Measurements from ENCODE around the gene STK32C.

DNA sequence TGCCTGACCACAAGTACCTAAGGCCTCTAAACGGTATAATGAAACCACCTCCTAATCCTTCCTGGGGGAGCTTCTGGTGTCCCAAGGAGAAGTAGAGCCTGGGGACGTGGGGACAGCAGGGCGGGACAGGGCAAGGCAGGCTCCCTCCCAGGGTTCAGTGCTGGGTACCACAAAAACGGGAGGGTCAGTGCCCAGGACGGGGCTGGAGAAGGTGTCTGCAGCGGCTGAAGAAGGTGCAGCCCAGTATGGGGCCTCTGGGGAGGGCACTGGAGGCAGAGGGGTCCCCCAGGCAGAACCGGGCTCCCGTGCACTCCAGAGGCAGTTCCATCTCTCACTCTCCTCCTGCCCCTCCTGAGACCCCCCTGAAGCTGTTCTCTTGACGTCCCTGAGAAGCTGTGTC is 74.8 kb downstream of the STK32C start:
- TF ChIP-seq, protein P1, sequence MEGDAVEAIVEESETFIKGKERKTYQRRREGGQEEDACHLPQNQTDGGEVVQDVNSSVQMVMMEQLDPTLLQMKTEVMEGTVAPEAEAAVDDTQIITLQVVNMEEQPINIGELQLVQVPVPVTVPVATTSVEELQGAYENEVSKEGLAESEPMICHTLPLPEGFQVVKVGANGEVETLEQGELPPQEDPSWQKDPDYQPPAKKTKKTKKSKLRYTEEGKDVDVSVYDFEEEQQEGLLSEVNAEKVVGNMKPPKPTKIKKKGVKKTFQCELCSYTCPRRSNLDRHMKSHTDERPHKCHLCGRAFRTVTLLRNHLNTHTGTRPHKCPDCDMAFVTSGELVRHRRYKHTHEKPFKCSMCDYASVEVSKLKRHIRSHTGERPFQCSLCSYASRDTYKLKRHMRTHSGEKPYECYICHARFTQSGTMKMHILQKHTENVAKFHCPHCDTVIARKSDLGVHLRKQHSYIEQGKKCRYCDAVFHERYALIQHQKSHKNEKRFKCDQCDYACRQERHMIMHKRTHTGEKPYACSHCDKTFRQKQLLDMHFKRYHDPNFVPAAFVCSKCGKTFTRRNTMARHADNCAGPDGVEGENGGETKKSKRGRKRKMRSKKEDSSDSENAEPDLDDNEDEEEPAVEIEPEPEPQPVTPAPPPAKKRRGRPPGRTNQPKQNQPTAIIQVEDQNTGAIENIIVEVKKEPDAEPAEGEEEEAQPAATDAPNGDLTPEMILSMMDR (IDR thresholded peaks at IDR 0.05; ENCODE audit: insufficient read depth, low read length), result no peak
- TF ChIP-seq, protein P2, sequence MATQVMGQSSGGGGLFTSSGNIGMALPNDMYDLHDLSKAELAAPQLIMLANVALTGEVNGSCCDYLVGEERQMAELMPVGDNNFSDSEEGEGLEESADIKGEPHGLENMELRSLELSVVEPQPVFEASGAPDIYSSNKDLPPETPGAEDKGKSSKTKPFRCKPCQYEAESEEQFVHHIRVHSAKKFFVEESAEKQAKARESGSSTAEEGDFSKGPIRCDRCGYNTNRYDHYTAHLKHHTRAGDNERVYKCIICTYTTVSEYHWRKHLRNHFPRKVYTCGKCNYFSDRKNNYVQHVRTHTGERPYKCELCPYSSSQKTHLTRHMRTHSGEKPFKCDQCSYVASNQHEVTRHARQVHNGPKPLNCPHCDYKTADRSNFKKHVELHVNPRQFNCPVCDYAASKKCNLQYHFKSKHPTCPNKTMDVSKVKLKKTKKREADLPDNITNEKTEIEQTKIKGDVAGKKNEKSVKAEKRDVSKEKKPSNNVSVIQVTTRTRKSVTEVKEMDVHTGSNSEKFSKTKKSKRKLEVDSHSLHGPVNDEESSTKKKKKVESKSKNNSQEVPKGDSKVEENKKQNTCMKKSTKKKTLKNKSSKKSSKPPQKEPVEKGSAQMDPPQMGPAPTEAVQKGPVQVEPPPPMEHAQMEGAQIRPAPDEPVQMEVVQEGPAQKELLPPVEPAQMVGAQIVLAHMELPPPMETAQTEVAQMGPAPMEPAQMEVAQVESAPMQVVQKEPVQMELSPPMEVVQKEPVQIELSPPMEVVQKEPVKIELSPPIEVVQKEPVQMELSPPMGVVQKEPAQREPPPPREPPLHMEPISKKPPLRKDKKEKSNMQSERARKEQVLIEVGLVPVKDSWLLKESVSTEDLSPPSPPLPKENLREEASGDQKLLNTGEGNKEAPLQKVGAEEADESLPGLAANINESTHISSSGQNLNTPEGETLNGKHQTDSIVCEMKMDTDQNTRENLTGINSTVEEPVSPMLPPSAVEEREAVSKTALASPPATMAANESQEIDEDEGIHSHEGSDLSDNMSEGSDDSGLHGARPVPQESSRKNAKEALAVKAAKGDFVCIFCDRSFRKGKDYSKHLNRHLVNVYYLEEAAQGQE (IDR thresholded peaks at IDR 0.05; ENCODE audit: insufficient replicate concordance, low read depth), result no peak
